OCI-LY7 (cell line): ENCODE results near the gene CD8A.

Experiments
- EZH2phosphoT487 ChIP-seq: fragments of 200-600 bp; sonication (generic); IDR thresholded peaks from 2 replicates; pipeline ENCODE4 v1.6.1; 2018; ENCODE audit warnings: low read depth, borderline replicate concordance, mild to moderate bottlenecking, mixed run types, antibody characterized with exemption, low read length, moderate library complexity, mixed read lengths
- TF ChIP-seq, protein P1 (sequence below): fragments of 200-600 bp; sonication (generic); conservative IDR thresholded peaks from 2 replicates; pipeline ENCODE4 v1.5.1; 2014; ENCODE audit warnings: mild to moderate bottlenecking, antibody characterized with exemption, low read length, moderate library complexity, mixed read lengths

DNA sequence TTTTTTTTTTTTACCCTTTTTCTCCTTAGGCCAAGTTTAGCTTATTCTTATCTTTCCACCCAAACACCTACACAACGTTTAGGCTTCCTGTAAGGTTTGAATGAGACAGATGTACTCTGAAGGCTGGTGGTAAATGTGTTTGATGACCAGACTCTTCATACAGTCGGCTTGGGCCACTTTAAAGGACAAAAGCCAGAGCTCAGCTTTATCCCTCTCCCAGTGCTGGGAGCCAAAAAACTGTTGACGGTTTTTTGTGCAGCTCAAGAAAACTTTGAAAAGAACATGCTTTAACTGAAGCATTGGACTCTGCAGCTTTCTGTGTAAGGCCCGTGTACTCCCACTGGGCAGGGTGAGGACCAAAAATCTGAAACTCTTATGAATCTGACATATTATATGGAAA, 15.4 kb downstream of the CD8A start:
- TF ChIP-seq, protein P1, sequence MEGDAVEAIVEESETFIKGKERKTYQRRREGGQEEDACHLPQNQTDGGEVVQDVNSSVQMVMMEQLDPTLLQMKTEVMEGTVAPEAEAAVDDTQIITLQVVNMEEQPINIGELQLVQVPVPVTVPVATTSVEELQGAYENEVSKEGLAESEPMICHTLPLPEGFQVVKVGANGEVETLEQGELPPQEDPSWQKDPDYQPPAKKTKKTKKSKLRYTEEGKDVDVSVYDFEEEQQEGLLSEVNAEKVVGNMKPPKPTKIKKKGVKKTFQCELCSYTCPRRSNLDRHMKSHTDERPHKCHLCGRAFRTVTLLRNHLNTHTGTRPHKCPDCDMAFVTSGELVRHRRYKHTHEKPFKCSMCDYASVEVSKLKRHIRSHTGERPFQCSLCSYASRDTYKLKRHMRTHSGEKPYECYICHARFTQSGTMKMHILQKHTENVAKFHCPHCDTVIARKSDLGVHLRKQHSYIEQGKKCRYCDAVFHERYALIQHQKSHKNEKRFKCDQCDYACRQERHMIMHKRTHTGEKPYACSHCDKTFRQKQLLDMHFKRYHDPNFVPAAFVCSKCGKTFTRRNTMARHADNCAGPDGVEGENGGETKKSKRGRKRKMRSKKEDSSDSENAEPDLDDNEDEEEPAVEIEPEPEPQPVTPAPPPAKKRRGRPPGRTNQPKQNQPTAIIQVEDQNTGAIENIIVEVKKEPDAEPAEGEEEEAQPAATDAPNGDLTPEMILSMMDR = no peak
- TF ChIP-seq EZH2phosphoT487 = no peak
